ENCODE measurements around the gene GCNA. TPM values are rescaled to one million over a fixed set of nuclear protein-coding genes. Genes with fewer than 3 reads are reported as not detected.
"Not testable (repeated sequence)": the region's sequence is repeated elsewhere in the genome, so short reads cannot be mapped to it uniquely, and the experiment has no call there.

GCNA gene
- total RNA-seq, 4 donors from 2014 or later = 2.8 to 12.9 (median 8.8) TPM

GRCh38 chrX:71577682-71578081 lies 555 bp upstream of the GCNA start:
- 90 to 92% methylated on average over 24 of the region's 24 CpGs for WGBS, 2 donors
- TF ChIP-seq EP300 (IDR thresholded peaks at IDR 0.05) (no peak), CTCF (IDR thresholded peaks at IDR 0.05) (no peak), POLR2A (IDR thresholded peaks at IDR 0.05) (no peak)
- Histone ChIP-seq H3K36me3 (peaks cover 0 to 23% (median 0%) of the 10 kb centered on the region in 3 donors), H3K9me3 (no peaks in the 10 kb centered on the region), H3K27me3 (no peaks in the 10 kb centered on the region), H3K4me3 (no peak overlapping the region), H3K27ac (no peak overlapping the region), H3K4me1 (no peaks in the 10 kb centered on the region)
- no peak for DNase-seq (ENCODE audit: low spot score in 2 of 2)

GRCh38 chrX:71579136-71579989 lies 1.1 kb downstream of the GCNA start:
- no peak for DNase-seq (ENCODE audit: low spot score in 2 of 2)
- H3K4me1 ChIP-seq = no peaks in the 10 kb centered on the region
- TF ChIP-seq CTCF (IDR thresholded peaks at IDR 0.05) (no peak), POLR2A (IDR thresholded peaks at IDR 0.05) (no peak), EP300 (IDR thresholded peaks at IDR 0.05) (no peak)
- peaks cover 0 to 6% (median 0%) of the 10 kb centered on the region in 3 donors for H3K36me3 ChIP-seq
- H3K27me3 ChIP-seq = no peaks in the 10 kb centered on the region
- H3K4me3 ChIP-seq = no peak overlapping the region
- 91 to 97% methylated on average over 25 to 26 of the region's 26 CpGs for WGBS, 2 donors
- no peaks in the 10 kb centered on the region for H3K9me3 ChIP-seq
- H3K27ac ChIP-seq = no peak overlapping the region

- no peak for DNase-seq (ENCODE audit: low spot score in 2 of 2)
Measured at GRCh38 chrX:71579990-71580380, 1.7 kb downstream of the GCNA start.

GRCh38 chrX:71581210-71581609 lies 3.0 kb downstream of the GCNA start:
- H3K27ac ChIP-seq = no peak overlapping the region
- H3K9me3 ChIP-seq = no peaks in the 10 kb centered on the region
- H3K36me3 ChIP-seq = peaks cover 0 to 5% (median 0%) of the 10 kb centered on the region in 3 donors
- no peak for DNase-seq (ENCODE audit: low spot score in 2 of 2)
- H3K27me3 ChIP-seq = no peaks in the 10 kb centered on the region
- H3K4me3 ChIP-seq = no peak overlapping the region
- no peaks in the 10 kb centered on the region for H3K4me1 ChIP-seq
- 57 to 70% methylated on average over 5 of the region's 5 CpGs for WGBS, 2 donors
- TF ChIP-seq CTCF (IDR thresholded peaks at IDR 0.05) (no peak), POLR2A (IDR thresholded peaks at IDR 0.05) (no peak), EP300 (IDR thresholded peaks at IDR 0.05) (no peak)

More at GRCh38 chrX:71579990-71580380, 1.7 kb downstream of the GCNA start:
- Histone ChIP-seq H3K27me3 (no peaks in the 10 kb centered on the region), H3K4me3 (no peak overlapping the region), H3K4me1 (no peaks in the 10 kb centered on the region), H3K36me3 (peaks cover 0 to 5% (median 0%) of the 10 kb centered on the region in 3 donors), H3K27ac (no peak overlapping the region), H3K9me3 (no peaks in the 10 kb centered on the region)
- WGBS, 2 donors = 79 to 84% methylated on average over 7 of the region's 7 CpGs
- TF ChIP-seq EP300 (IDR thresholded peaks at IDR 0.05) (no peak), CTCF (IDR thresholded peaks at IDR 0.05) (no peak), POLR2A (IDR thresholded peaks at IDR 0.05) (no peak)

GRCh38 chrX:71586929-71587328 lies 8.7 kb downstream of the GCNA start:
- Histone ChIP-seq H3K9me3 (no peaks in the 10 kb centered on the region), H3K27me3 (no peaks in the 10 kb centered on the region), H3K4me1 (no peaks in the 10 kb centered on the region), H3K36me3 (no peaks in the 10 kb centered on the region), H3K4me3 (no peak overlapping the region), H3K27ac (no peak overlapping the region)
- WGBS, 2 donors = 82 to 97% methylated on average over 2 of the region's 2 CpGs
- DNase-seq (ENCODE audit: low spot score in 2 of 2) = no peak
- TF ChIP-seq EP300 (IDR thresholded peaks at IDR 0.05) (no peak), CTCF (IDR thresholded peaks at IDR 0.05) (no peak), POLR2A (IDR thresholded peaks at IDR 0.05) (no peak)

GRCh38 chrX:71593210-71593609 lies 15.0 kb downstream of the GCNA start:
- not testable (repeated sequence) for H3K9me3 ChIP-seq; H3K36me3 ChIP-seq; H3K27me3 ChIP-seq; H3K4me1 ChIP-seq; DNase-seq (ENCODE audit: low spot score in 2 of 2); H3K27ac ChIP-seq; H3K4me3 ChIP-seq
- 84% methylated on average over 7 of the region's 8 CpGs; no CpG with 5 or more reads in 1 of the 2 donors for WGBS, 2 donors
